Measurements from ENCODE around the gene PIM1.
"Not testable (repeated sequence)": the region's sequence is repeated elsewhere in the genome, so short reads cannot be mapped to it uniquely, and the experiment has no call there.

PIM1 gene

DNA sequence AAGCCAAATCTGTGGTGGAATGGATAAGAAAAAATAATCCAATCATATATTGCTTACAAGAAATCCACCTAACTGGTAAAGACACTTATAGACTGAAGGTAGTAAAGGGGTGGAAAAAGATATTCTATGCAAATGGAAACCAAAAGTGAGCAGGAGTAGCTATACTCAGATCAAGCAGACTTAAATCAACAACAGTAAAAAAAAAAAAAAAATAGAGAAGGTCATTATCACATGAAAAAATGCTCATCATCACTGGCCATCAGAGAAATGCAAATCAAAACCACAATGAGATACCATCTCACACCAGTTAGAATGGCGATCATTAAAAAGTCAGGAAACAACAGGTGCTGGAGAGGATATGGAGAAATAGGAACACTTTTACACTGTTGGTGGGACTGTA, 24.9 kb downstream of the PIM1 start:
- not testable (repeated sequence) for DNase-seq

DNA sequence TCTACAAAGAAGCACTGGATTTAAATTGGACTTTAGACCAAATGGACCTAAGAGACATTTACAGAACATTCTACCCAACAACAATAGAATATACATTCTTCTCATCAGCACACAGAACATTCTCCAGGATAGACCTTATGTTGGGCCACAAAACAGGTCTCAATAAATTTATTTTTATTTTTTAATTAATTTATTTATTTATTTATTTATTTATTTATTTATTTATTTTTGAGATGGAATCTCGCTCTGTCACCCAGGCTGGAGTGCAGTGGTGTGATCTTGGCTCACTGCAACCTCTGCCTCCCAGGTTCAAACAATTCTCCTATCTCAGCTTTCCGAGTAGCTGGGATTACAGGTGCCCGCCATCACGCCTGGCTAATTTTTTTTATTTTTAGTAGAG, 26.5 kb downstream of the PIM1 start:
- DNase-seq = not testable (repeated sequence)

DNA sequence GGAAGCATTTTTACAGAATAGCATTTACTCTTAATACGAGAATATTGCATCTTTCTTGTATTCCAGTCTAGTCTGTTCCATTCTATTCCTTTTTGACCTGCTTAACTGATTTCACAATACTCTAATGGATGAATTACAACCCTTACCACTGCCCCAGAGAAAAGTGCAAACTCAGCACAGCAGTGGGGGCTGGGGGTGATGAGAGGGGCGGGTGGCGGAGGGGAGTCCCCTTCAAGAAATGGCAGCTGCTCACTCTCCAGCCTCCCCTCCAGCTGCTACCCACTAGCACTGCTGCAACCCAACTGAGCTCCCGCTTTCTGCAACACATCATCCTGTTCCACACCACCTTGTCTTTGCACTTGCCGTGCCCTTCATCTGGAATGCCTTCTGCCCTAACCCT, 30.1 kb downstream of the PIM1 start:
- DNase-seq = no peak

DNA sequence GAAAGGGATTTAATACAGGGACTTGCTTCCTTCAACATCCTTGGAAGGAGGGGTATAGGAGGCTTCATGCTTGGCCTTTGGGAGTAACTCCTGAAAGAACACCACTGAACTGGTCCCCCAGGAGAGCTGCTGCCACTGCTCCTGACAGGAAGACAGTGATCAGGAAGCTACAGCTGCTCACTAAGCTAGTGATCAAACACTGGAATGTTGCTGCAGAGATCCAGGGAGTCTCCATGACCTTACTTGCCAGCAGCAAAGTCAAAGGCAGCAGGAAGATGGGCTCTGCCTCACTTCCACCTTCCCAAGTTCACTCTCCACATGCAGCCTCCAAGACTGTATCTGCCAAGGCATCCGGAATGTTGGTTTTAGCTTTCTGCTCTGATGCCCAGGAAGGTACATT, 31.8 kb downstream of the PIM1 start:
- DNase-seq = no peak

DNA sequence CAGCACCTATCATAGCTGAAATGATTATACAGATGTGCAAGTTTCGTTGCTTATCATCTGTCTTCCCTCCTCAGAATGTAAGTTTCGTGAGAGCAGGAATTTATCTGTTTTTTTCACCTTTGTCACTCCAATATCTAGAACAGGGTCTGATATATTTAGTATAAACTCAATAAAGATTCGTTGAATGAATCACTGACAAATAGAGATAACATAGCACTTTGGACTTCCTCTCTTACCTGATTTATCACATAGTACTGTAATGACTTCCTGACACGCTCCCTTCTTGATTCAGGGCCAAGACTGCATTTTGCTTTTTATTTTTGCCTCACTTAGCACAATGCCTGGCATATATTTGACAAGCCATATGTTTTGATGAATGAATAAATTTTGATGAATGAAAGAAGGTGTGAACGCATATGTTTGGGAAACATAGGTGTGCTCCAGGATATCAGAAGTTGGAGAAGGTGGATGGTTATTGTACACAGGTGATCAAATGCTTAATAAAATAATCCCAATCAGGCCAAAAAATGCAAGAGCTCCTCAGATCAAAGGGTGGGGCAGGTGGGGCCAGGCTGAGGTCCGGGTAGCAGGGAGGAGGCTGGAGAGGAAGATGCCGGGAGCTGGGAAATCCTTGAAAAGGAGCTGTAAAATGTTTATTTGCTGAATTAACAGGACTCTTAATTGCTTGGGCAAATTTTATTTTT, 33.0 kb downstream of the PIM1 start:
- no peak for DNase-seq

DNA sequence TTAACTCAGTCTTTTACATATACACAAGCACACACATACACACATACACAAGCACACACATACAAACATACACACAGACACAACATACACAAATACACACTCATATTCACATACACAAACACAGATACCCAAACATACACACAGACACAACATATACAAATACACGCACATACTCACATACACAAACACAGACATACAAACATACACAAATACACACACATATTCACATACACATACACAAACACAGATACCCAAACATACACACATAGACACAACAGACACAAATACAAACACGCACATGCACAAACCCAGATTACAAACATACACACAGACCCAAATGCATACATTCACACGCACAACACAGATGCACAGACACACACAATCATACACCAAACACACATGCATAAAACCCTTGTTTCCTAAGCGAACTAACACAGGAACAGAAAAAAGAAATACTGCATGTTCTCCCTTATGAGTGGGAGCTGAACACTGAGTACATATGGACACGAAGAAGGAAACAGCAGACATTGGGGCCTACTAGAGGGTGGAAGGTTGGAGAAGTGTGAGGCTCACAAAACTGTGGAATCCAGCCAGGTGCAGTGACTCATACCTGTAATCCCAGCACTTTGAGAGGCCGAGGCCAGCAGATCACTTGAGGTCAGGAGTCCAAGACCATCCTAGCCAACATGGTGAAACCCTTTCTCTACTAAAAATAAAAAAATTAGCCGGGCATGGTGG, 34.2 kb downstream of the PIM1 start:
- DNase-seq = no peak

DNA sequence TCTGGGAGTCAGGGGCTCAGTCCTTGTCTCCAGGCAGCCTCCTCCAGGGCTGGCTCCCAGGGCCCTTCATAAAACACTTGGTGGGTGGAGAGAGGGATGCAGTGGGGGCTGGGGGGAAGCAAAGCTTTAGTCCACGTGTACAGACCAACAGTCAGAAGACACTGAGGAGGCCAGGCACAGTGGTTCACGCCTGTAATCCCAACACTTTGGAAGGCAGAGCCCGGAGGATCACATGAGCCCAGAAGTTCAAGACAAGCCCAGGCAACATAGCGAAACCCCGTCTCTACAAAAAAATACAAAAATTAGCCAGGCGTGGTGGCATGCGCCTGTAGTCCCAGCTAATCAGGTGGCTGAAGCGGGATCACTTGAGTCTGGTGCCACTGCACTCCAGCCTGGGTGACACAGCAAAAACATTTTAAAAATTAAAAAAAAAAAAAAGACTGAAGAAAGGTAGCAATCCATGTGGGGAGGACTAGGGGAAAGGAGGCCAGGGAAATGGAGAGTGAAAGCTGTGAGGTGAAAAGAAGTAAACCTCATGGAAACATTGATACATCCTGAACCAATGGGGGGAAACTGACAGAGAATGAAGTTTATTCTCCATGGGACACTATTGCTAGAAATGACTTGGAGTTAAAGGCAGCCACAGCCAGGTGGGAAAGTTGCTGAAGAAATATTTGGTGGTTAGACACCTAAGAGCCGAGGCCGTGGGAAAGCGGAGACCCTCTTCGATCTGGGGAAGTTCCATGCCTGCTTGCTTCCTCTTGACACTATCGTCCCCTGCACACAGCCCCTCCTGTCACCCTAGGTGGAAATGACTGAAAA, 35.4 kb downstream of the PIM1 start:
- DNase-seq = no peak

DNA sequence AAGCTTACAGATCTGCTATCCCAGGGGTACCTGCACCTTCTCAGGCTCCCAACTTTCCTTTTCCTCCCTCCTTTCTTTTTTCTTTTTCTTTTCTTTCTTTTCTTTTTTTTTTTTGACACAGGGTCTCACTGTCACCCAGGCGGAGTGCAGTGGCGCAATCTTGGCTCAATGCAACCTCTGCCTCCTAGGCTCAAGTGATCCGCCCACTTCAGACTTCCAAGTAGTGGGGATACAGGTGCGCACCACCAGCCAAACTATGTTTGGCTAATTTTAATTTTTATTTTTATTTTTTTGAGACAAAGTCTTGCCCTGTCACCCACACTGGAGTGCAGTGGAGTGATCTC, 36.0 kb downstream of the PIM1 start:
- no peak for DNase-seq

DNA sequence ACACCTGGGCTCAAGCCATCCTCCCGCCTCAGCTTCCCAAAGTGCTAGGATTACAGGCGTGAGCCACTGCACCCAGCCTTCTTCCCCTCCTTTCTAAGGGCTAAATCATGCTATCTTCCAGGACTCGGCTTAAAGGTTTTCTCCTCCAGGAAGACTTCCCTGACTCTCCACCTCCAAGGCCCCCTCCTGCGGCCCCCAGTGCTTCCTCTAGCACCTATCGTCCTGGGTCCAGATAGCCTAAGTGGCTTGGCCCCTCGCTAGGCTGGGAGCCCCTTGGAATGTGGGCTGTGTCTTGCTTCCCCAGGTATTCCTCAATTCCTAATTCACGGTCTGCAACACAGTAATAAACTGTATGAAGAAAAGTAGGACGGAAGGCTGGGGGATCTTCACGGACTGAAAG, 36.7 kb downstream of the PIM1 start:
- DNase-seq = no peak

DNA sequence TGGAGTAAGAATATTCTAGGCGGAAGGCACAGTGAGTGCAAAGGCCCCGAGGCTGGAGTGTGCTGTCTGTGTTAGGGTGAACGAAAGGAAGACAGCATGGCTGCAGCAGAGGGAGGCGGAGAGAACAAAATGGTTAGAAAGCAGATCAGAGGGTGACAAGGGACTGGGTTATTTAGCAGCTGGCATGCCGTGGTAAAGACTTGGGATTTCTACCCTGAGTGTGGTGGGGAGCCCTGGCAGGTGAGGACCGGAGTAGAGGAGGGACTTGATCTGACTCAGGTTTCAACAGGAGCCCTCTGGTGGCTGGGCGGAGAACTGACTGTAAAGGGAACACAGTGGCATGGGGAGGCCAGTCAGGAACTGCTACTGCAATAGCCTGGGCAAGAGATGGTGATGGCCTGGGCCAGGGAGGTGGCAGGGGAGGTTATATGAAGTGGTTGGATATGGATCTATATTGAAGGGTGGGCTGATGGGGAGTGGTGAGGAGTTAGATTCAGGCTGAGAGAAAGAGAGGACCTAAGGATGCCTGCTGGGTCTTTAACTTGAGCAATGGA, 38.0 kb downstream of the PIM1 start:
- DNase-seq = peak in 1 of 2 experiments; percentile 40

DNA sequence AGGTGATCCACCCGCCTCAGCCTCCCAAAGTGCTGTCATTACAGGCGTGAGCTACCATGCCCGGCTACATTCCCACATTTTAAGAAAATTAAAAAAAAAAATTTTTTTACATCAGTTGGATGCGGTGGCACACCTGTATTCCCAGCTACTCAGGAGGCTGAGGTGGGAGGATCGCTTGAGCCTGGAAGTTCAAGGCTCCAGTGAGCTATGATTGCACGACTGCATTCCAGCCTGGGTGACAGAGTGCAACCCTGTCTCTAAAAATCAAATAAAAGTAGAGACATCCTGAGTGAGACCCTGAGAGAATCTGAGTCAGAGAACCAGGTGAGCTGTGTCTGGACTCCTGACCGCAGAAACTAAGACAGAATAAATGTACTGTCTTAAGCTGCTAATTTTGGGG, 38.8 kb downstream of the PIM1 start:
- no peak for DNase-seq

DNA sequence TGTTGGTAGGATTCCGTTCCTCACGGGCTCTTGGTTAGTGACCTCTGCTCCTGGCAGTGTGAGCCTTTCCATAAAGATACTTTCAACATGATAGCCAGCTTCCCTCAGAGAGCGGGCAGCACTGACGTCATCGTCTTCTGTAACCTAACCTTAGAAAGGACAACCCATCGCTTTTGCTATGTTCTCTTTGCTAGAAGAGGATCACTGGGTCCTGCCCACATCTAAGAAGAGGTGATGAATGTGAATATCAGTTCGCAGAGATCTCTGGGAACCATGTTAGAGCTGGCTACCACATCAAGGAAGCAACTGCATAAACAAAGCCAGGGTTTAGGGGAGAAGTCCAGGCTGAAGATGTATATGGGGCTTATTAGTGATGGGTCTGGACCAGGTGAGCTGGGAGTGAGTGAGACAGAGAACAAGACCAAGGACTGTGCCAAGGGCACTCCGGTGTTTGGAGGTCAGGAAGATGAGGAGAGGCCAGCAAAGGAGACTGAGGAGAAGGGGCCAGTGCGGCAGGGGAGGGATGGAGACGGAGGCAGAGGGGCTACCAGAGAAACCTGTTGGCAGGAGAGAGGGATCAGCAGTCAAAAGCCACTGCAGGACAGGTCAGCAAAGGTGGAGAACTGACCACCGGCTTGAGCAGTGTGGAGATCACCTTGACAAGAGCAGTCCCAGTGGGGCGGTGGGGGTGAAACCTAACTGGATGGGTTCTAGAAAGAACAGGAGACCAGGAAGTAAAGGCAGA, 39.7 kb downstream of the PIM1 start:
- no peak for DNase-seq

DNA sequence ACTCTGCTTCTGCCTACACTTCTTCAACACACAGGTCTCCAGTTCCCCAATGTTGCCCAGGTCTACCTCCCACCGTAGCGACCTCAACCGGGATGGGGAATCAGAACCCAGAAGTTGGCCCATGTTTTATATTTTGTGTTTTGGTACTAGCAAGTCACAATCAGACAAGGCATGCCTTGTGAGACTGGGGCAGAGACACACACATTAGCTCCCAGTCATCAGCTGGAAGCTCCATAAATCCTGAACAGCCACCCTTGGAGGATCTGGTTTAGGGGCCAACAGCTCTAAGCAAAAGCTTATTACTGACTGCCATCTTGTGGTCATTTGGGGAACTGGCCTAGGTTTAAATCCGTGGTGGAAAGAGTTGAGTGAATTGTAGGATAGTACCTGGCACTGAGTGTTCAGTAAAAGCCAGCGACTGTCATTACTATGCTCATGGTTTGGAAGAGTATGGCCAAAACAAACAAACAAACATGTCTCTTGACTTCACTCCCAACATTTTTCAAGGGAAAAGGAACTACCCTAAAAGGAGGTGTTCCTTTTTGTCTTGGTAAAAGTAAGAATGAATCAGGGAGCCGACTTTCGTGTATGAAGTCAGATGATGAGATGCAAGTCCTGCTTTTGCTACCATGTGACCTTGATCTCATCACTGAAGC, 40.5 kb downstream of the PIM1 start:
- DNase-seq = peak; percentile 66 to 73

DNA sequence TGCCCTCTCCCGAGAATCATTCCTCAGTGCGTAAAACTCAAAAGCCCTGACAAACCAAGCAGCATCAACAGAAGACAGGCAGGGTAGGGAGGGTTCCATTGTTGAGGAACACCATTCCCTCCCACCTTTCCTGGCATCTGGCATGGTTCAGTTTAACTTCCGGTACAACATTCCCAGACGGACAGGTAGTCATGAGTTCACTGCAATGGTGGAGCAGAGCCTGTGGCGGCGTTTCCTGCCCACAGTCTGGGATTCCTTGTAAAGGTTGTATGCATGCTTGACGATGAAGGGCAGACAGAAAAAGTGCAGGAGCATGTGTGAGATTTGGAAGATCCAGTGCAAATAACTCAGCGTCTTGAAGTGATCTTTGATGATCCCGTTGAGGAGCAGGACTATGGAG, 42.3 kb downstream of the PIM1 start:
- no peak for DNase-seq

DNA sequence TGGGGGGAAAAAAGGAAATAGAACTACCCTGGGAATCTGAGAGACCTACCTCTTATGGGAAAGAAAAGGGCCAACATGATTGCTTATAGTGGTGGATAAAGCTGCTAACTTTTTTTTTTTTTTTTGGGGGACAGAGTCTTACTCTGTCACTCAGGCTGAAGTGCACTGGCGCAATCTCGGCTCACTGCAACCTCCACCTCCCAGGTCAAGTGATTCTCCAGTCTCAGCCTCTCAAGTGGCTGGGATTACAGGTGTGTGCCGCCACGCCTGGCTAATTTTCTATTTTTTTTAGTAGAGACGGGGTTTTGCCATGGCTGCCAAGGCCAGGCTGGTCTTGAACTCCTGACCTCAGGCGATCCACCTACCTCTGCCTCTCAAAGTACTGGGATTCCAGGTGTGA, 48.1 kb downstream of the PIM1 start:
- no peak for DNase-seq

DNA sequence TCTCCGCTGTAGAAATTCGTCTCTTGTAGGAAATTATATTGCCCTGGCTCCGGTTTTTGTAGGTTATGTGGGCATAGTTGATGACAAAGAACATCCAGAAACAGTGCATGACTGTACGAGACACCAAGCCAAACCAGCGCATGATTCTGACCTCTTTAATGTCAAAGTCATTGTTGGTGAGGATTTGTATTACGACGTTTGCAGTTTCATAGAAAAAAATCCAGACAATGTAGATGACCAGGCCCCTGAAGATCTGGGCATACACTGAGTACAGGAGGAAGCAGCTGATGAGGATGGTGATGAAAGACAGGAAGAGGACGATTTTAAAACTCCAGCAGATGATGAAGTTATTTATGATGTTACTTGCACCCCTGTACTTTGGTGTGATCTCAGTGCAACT, 48.6 kb downstream of the PIM1 start:
- DNase-seq = no peak

DNA sequence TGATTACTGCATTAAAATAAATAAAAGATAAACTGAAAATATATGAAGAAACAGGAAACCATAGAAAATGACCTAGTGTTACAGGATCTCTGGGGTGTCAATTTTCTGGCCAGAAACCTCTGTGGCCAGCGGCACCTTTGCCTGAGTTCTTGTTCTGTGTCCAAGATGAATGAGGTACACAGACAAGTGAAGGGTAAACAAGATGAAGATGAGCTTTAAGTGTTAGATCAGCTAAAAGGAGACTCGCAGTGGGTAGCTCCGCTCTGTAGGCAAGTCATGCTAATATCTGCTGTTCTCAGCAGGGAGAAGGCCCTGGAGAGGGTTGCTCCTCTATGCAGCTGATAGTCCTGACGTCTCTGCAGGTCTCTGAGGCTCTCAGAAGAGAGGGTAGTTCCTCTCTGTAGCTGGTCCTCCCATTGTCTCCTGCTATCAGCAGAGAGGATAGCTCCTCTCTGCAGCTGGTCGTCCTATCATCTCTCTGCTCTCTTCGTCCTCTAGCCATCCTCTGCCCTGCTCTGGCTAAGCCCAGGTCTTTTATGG, 51.7 kb downstream of the PIM1 start:
- DNase-seq = peak; percentile 35 to 91

DNA sequence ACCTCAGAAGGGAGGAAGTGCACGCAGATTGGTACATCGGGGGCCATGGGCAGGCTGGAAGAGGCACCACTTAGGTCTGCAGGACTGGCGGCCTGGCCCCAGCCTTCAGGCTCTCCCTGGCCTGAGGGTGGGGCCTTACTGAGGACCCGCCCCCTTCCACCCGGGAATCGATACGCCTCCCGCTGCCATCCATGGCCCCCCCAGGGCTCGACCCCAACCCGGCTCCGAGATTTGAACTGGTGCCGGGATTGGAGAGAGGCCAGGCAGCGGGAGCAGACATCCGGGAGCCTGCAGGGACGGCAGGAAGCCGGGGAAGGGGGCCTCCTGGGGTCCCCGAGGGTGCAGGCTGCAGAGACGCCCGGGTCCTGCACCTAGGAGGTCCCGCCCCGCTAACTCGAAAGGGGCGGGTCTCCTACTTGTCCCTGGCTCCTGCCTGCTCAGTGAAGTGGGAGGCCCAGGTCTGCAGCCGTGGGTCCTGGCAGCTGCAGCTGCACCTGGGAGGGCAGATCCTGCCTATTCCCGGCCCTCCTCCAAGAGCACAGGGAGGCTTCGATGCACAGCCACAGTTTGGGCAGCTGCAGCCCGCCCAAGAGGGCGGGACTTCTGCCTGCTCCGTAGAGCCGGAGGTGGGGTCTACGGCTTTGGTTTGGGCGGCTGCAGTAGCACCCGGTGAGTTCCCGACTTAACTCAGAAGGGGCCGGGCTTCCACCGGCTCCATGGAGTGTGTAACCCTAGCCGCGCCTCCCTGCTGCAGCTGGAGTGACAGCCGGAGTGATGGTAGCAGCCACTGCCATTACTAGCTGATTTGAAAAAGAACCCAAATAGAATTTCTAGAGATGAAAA, 52.4 kb downstream of the PIM1 start:
- peak; percentile 91 to 96 for DNase-seq

DNA sequence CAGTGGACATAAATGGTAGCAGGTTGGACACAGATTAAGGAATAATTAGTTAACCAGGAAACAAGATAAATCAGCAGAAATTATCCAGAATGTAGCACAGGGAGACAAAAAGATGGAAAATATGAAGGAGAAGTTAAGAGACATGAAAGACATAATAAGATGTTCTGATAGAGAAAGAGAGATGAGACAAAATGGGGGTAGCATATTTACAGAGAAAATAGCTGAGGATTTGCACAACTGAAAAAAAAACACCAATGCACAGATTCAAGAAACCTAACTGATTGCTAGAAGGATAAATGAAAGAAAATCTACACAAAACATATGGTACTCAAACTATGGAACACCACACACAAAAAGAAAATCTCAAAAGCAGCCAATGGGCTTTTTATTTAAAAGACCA, 53.0 kb downstream of the PIM1 start:
- DNase-seq = no peak

All from NCI-H187 (cell line).